NCI-H2081 (cell line): ENCODE measurements around the gene RBM45.
"Not testable (repeated sequence)": the region's sequence is repeated elsewhere in the genome, so short reads cannot be mapped to it uniquely, and the experiment has no call there.

Source experiments
- DNase-seq, 2 experiments: peaks; one replicate each; lab custom pipeline; 2025; lab: John Stamatoyannopoulos, UW

Gene RBM45

GRCh38 chr2:178112202-178113152 lies at the start of gene RBM45:
Gene RBM45 (plus strand): TSS chr2:178112437. CDS start chr2:178112547, 110 bp downstream.
- peak; percentile 90 to 91 for DNase-seq

GRCh38 chr2:178066324-178066723 lies 45.9 kb upstream of the RBM45 start:
- no peak for DNase-seq

- no peak for DNase-seq
Measured at GRCh38 chr2:178066890-178067669, 45.2 kb upstream of the RBM45 start.

GRCh38 chr2:178068823-178069454 lies 43.3 kb upstream of the RBM45 start:
- DNase-seq = no peak

GRCh38 chr2:178069551-178069950 lies 42.7 kb upstream of the RBM45 start:
- DNase-seq = no peak

GRCh38 chr2:178070824-178071223 lies 41.4 kb upstream of the RBM45 start:
- no peak for DNase-seq

- no peak for DNase-seq
Measured at GRCh38 chr2:178072000-178072382, 40.2 kb upstream of the RBM45 start.

GRCh38 chr2:178072383-178073301 lies 39.6 kb upstream of the RBM45 start, which contains the start of gene PDE11A:
Gene PDE11A (minus strand): TSS chr2:178072777. CDS start chr2:178072437, 340 bp downstream.
- peak; percentile 74 to 88 for DNase-seq

- DNase-seq = no peak
Measured at GRCh38 chr2:178074123-178075005, 37.9 kb upstream of the RBM45 start.

GRCh38 chr2:178075006-178075326 lies 37.3 kb upstream of the RBM45 start:
- DNase-seq = no peak

- DNase-seq = no peak
Measured at GRCh38 chr2:178076130-178076529, 36.1 kb upstream of the RBM45 start.

- not testable (repeated sequence) for DNase-seq
Measured at GRCh38 chr2:178079279-178079678, 33.0 kb upstream of the RBM45 start.

GRCh38 chr2:178082408-178083045 lies 29.7 kb upstream of the RBM45 start:
- DNase-seq = no peak

- no peak for DNase-seq
Measured at GRCh38 chr2:178084273-178084672, 28.0 kb upstream of the RBM45 start.

- DNase-seq = no peak
Measured at GRCh38 chr2:178088774-178089270, 23.4 kb upstream of the RBM45 start.

- DNase-seq = no peak
Measured at GRCh38 chr2:178093471-178093870, 18.8 kb upstream of the RBM45 start.

GRCh38 chr2:178101321-178102079 lies 10.7 kb upstream of the RBM45 start:
- DNase-seq = no peak

- DNase-seq = peak; percentile 2 to 10
Measured at GRCh38 chr2:178105566-178105965, 6.7 kb upstream of the RBM45 start.

- no peak for DNase-seq
Measured at GRCh38 chr2:178106053-178106452, 6.2 kb upstream of the RBM45 start.
